H9 (cell line): ENCODE data around the gene CHSY3. TPM values are rescaled to one million over a fixed set of nuclear protein-coding genes. Genes with fewer than 3 reads are reported as not detected.

Experiments used
- DNase-seq: peaks from one replicate; pipeline ENCODE4 v3.0.0-alpha.2; 2017
- H2AFZ ChIP-seq: one replicate; pipeline ENCODE4 v1.6.1; 2013; ENCODE audit warnings: mild to moderate bottlenecking, low read length, control low read depth, moderate library complexity
- H2AK5ac ChIP-seq: 2 replicates; pipeline ENCODE4 v1.6.1; 2013; ENCODE audit warnings: low read length, control low read depth, mixed read lengths; ENCODE audit not compliant: insufficient read length
- H2BK120ac ChIP-seq: one replicate; pipeline ENCODE4 v1.6.1; 2013; ENCODE audit warnings: low read depth, mild to moderate bottlenecking, low read length, control low read depth, inconsistent platforms; ENCODE audit not compliant: poor library complexity, severe bottlenecking
- H2BK12ac ChIP-seq: 2 replicates; pipeline ENCODE4 v1.6.1; 2013; ENCODE audit warnings: low read length, control low read depth, mixed read lengths, low read depth; ENCODE audit not compliant: insufficient read length
- H2BK15ac ChIP-seq: 2 replicates; pipeline ENCODE4 v1.6.1; 2013; ENCODE audit warnings: low read depth, low read length, control low read depth
- H2BK20ac ChIP-seq: one replicate; pipeline ENCODE4 v1.6.1; 2013; ENCODE audit warnings: low read depth, mild to moderate bottlenecking, low read length, control low read depth, inconsistent platforms; ENCODE audit not compliant: poor library complexity, severe bottlenecking
- H2BK5ac ChIP-seq: 2 replicates; pipeline ENCODE4 v1.6.1; 2013; ENCODE audit warnings: low read length, control low read depth, mixed read lengths; ENCODE audit not compliant: insufficient read length
- H3K14ac ChIP-seq: 2 replicates; pipeline ENCODE4 v1.6.1; 2013; ENCODE audit warnings: low read length, control low read depth; ENCODE audit not compliant: insufficient read depth
- H3K18ac ChIP-seq: 2 replicates; pipeline ENCODE4 v1.6.1; 2013; ENCODE audit warnings: low read depth, mild to moderate bottlenecking, mixed read lengths, low read length, control low read depth; ENCODE audit not compliant: insufficient read length
- H3K23ac ChIP-seq: 2 replicates; pipeline ENCODE4 v1.6.1; 2013; ENCODE audit warnings: low read length, control low read depth, mixed read lengths, low read depth; ENCODE audit not compliant: insufficient read length
- H3K23me2 ChIP-seq: 2 replicates; pipeline ENCODE4 v1.6.1; 2013; ENCODE audit warnings: low read depth, mild to moderate bottlenecking, mixed read lengths, low read length, control low read depth; ENCODE audit not compliant: insufficient read length, poor library complexity, severe bottlenecking
- H3K27ac ChIP-seq: 2 replicates; pipeline ENCODE4 v1.5.1; 2013; ENCODE audit warnings: low read length, control low read depth, mixed read lengths, low read depth; ENCODE audit not compliant: insufficient read length
- H3K27me3 ChIP-seq: 2 replicates; pipeline ENCODE4 v1.6.1; 2013; ENCODE audit warnings: low read length, control low read depth, inconsistent platforms; ENCODE audit not compliant: insufficient read depth
- H3K4ac ChIP-seq: 2 replicates; pipeline ENCODE4 v1.6.1; 2013; ENCODE audit warnings: low read depth, mild to moderate bottlenecking, control low read depth, inconsistent platforms, low read length, moderate library complexity
- H3K4me1 ChIP-seq: 2 replicates; pipeline ENCODE4 v1.6.1; 2013; ENCODE audit warnings: low read length, control low read depth, inconsistent platforms; ENCODE audit not compliant: insufficient read depth
- H3K4me2 ChIP-seq: 2 replicates; pipeline ENCODE4 v1.6.1; 2013; ENCODE audit warnings: low read length, control low read depth, mixed read lengths; ENCODE audit not compliant: insufficient read length, insufficient read depth
- H3K56ac ChIP-seq: 2 replicates; pipeline ENCODE4 v1.6.1; 2013; ENCODE audit warnings: low read depth, mild to moderate bottlenecking, mixed read lengths, low read length, control low read depth; ENCODE audit not compliant: insufficient read length
- H3K79me1 ChIP-seq: 2 replicates; pipeline ENCODE4 v1.6.1; 2013; ENCODE audit warnings: low read depth, mild to moderate bottlenecking, moderate library complexity, low read length, control low read depth, inconsistent platforms; ENCODE audit not compliant: insufficient read depth, poor library complexity, severe bottlenecking
- H3K79me2 ChIP-seq: 2 replicates; pipeline ENCODE4 v1.6.1; 2013; ENCODE audit warnings: low read length, control low read depth, inconsistent platforms; ENCODE audit not compliant: insufficient read depth
- H3K9ac ChIP-seq: 2 replicates; pipeline ENCODE4 v1.6.1; 2013; ENCODE audit warnings: low read length, control low read depth, mixed read lengths; ENCODE audit not compliant: insufficient read length; ENCODE audit errors: extremely low read depth
- H3K9me3 ChIP-seq: one replicate; pipeline ENCODE4 v1.6.1; 2013; ENCODE audit warnings: low read depth, low read length, inconsistent platforms; ENCODE audit not compliant: control insufficient read depth
- H3T11ph ChIP-seq: one replicate; pipeline ENCODE4 v1.6.1; 2013; ENCODE audit warnings: mild to moderate bottlenecking, low read length, control low read depth, inconsistent platforms
- H4K20me1 ChIP-seq: one replicate; pipeline ENCODE4 v1.6.1; 2013; ENCODE audit not compliant: control insufficient read depth, insufficient read length, insufficient read depth
- H4K5ac ChIP-seq: 2 replicates; pipeline ENCODE4 v1.6.1; 2013; ENCODE audit warnings: low read depth, mild to moderate bottlenecking, mixed read lengths, low read length, control low read depth; ENCODE audit not compliant: insufficient read length
- H4K8ac ChIP-seq: replicated peaks from 2 replicates; pipeline ENCODE4 v1.6.1; 2013; ENCODE audit warnings: low read length, control low read depth, mixed read lengths, low read depth; ENCODE audit not compliant: insufficient read length
- H4K91ac ChIP-seq: 2 replicates; pipeline ENCODE4 v1.6.1; 2013; ENCODE audit warnings: low read depth, mild to moderate bottlenecking, moderate library complexity, mixed read lengths, low read length, control low read depth; ENCODE audit not compliant: insufficient read length
- H3K27ac Mint-ChIP-seq, 3 experiments: 2 replicates in 2 of 3; 3 replicates in 1 of 3; pipeline ENCODE4 v1.8.0; 2020 to 2021; ENCODE audit warnings: mixed read lengths in 3 of 3, mild to moderate bottlenecking in 1 of 3, moderate library complexity in 1 of 3
- H3K27me3 Mint-ChIP-seq: 2 replicates; pipeline ENCODE4 v1.8.0; 2021; ENCODE audit warnings: low read depth, mild to moderate bottlenecking, moderate library complexity, mixed read lengths
- H3K36me3 Mint-ChIP-seq, 3 experiments: 2 replicates in 2 of 3; 3 replicates in 1 of 3; pipeline ENCODE4 v1.8.0; 2020 to 2021; ENCODE audit warnings: low read depth in 3 of 3, mixed read lengths in 3 of 3; ENCODE audit not compliant: insufficient read depth in 1 of 3
- H3K4me1 Mint-ChIP-seq, 2 experiments: 2 replicates each; pipeline ENCODE4 v1.8.0; 2020; ENCODE audit warnings: mixed read lengths in 2 of 2
- H3K4me3 Mint-ChIP-seq, 2 experiments: 2 replicates in 1 of 2; 3 replicates in 1 of 2; pipeline ENCODE4 v1.8.0; 2020 to 2021; ENCODE audit warnings: mild to moderate bottlenecking in 2 of 2, mixed read lengths in 2 of 2, moderate library complexity in 1 of 2
- H3K9me3 Mint-ChIP-seq, 2 experiments: 2 replicates in 1 of 2; 3 replicates in 1 of 2; pipeline ENCODE4 v1.8.0; 2020; ENCODE audit warnings: mild to moderate bottlenecking in 2 of 2, mixed read lengths in 2 of 2, moderate library complexity in 1 of 2
- CTCF ChIP-seq: fragments of 200-600 bp; sonication (generic); conservative IDR thresholded peaks from 3 replicates; pipeline ENCODE4 v1.8.0; 2021; ENCODE audit warnings: antibody characterized with exemption, mild to moderate bottlenecking
- WGBS: extraction: QIAGEN DNeasy Blood & Tissue Kit; methylation state at CpG from one replicate; pipeline ENCODE4 v1.1.7; 2013; ENCODE audit warnings: missing lambda C conversion rate, low lambda C conversion rate, mixed read lengths; ENCODE audit not compliant: insufficient read length; ENCODE audit errors: extremely low coverage; 5-methylcytosine and 5-hydroxymethylcytosine counted together
- total RNA-seq: library from RNA; stranded (reverse); gene quantifications from 2 replicates; pipeline ENCODE4 v1.2.1, GENCODE V29; 2021

The CHSY3 gene
- total RNA-seq, 1 experiment from 2014 or later = 0.37 TPM

GRCh38 chr5:129963359-129963758 is 59.1 kb downstream of the CHSY3 start:
- Histone ChIP-seq H4K8ac (no peak overlapping the region), H3K18ac (no peak overlapping the region), H2BK120ac (no peak overlapping the region), H3K56ac (no peak overlapping the region), H3K23ac (no peak overlapping the region), H3K79me1 (no peaks in the 10 kb centered on the region), H3K79me2 (no peaks in the 10 kb centered on the region), H3K9me3 (no peaks in the 10 kb centered on the region), H3K27me3 (no peaks in the 10 kb centered on the region), H2BK20ac (no peak overlapping the region), H2BK12ac (no peak overlapping the region), H3K27ac (no peak overlapping the region), H3K14ac (no peak overlapping the region), H3K4me2 (no peak overlapping the region), H2BK5ac (no peak overlapping the region), H2BK15ac (no peak overlapping the region), H3T11ph (no peak overlapping the region), H3K9ac (no peak overlapping the region), H4K20me1 (no peaks in the 10 kb centered on the region), H2AFZ (no peak overlapping the region), H4K91ac (no peak overlapping the region), H3K4ac (no peak overlapping the region), H4K5ac (no peak overlapping the region), H3K23me2 (no peaks in the 10 kb centered on the region), H2AK5ac (no peak overlapping the region), H3K4me1 (no peaks in the 10 kb centered on the region)
- no peak overlapping the region for H3K4me3 Mint-ChIP-seq
- H3K4me1 Mint-ChIP-seq = no peaks in the 10 kb centered on the region
- no peak for TF ChIP-seq CTCF
- no CpG with 5 or more reads among the region's 3 CpGs for WGBS
- H3K36me3 Mint-ChIP-seq = no peaks in the 10 kb centered on the region
- H3K27me3 Mint-ChIP-seq = no peaks in the 10 kb centered on the region; the same call in 1 of the 2 replicates
- 0 out of 7 replicates have a peak overlapping the region, but pooled peaks of 1 of the 3 experiments have one; percentile 13 for H3K27ac Mint-ChIP-seq
- H3K9me3 Mint-ChIP-seq = no peaks in the 10 kb centered on the region
- DNase-seq = no peak
